ENCODE data around the gene CIRBP. TPM values are rescaled to one million over a fixed set of nuclear protein-coding genes. Genes with fewer than 3 reads are reported as not detected.

The CIRBP gene
- total and polyA plus RNA-seq, 2 of the 13 experiments (the other 11 are each of a cell fraction or from before 2014, with no cell fraction given) = 133 to 140 TPM

- TF ChIP-seq NR2F1 (CRISPR knock-in tag; IDR thresholded peaks at IDR 0.05) = no peak
- TF ChIP-seq REST (IDR thresholded peaks at IDR 0.05; ENCODE audit: borderline replicate concordance in 1 of 2, low read depth in 1 of 2, low read length in 2 of 2) = no peak
- TF ChIP-seq, protein P1, sequence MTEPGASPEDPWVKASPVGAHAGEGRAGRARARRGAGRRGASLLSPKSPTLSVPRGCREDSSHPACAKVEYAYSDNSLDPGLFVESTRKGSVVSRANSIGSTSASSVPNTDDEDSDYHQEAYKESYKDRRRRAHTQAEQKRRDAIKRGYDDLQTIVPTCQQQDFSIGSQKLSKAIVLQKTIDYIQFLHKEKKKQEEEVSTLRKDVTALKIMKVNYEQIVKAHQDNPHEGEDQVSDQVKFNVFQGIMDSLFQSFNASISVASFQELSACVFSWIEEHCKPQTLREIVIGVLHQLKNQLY (CRISPR knock-in tag; IDR thresholded peaks at IDR 0.05) = no peak
- 0 out of 2 replicates have a peak, but pooled peaks have one; percentile 22 for TF ChIP-seq ZNF782 (CRISPR knock-in tag; IDR thresholded peaks at IDR 0.05; ENCODE audit: borderline replicate concordance)
- TF ChIP-seq, protein P2, sequence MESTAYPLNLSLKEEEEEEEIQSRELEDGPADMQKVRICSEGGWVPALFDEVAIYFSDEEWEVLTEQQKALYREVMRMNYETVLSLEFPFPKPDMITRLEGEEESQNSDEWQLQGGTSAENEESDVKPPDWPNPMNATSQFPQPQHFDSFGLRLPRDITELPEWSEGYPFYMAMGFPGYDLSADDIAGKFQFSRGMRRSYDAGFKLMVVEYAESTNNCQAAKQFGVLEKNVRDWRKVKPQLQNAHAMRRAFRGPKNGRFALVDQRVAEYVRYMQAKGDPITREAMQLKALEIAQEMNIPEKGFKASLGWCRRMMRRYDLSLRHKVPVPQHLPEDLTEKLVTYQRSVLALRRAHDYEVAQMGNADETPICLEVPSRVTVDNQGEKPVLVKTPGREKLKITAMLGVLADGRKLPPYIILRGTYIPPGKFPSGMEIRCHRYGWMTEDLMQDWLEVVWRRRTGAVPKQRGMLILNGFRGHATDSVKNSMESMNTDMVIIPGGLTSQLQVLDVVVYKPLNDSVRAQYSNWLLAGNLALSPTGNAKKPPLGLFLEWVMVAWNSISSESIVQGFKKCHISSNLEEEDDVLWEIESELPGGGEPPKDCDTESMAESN (CRISPR knock-in tag; conservative IDR thresholded peaks at IDR 0.05) = no peak
- TF ChIP-seq RORA (CRISPR knock-in tag; IDR thresholded peaks at IDR 0.05) = no peak
- TF ChIP-seq RCOR2 (CRISPR knock-in tag; IDR thresholded peaks at IDR 0.05) = no peak
- no peak for TF ChIP-seq CBFB (CRISPR knock-in tag; IDR thresholded peaks at IDR 0.05)
- TF ChIP-seq ZNF33B (CRISPR knock-in tag; IDR thresholded peaks at IDR 0.05) = 0 out of 2 replicates have a peak, but pooled peaks have one; percentile 36
- peak; percentile 70; the same call in 1 of the 2 replicates for TF ChIP-seq TFAP4 (IDR thresholded peaks at IDR 0.05; ENCODE audit: borderline replicate concordance, low read depth)
- peak; percentile 34; the same call in 1 of the 2 replicates for TF ChIP-seq ZNF350 (CRISPR knock-in tag; IDR thresholded peaks at IDR 0.05; ENCODE audit: borderline replicate concordance, low read depth)
- peak; percentile 71; the same call in 1 of the 2 replicates for TF ChIP-seq ZFY (CRISPR knock-in tag; IDR thresholded peaks at IDR 0.05)
- peak; percentile 75 for TF ChIP-seq PAXIP1 (CRISPR knock-in tag; conservative IDR thresholded peaks at IDR 0.05)
- no peak for TF ChIP-seq HDAC6 (IDR thresholded peaks at IDR 0.05; ENCODE audit: low read depth, low read length)
- no peak for TF ChIP-seq CBX2 (IDR thresholded peaks at IDR 0.05; ENCODE audit: low read depth, low read length)
- TF ChIP-seq CBX2 (CRISPR knock-in tag; IDR thresholded peaks at IDR 0.05; ENCODE audit: low read depth) = no peak
Observed at GRCh38 chr19:1304197-1304924, 35.2 kb downstream of the CIRBP start (continued).

Measured in HepG2 (cell line).